Skin of body (tissue), 2 donors: ENCODE results near the gene EMILIN3. TPM values are rescaled to one million over a fixed set of nuclear protein-coding genes. Genes with fewer than 3 reads are reported as not detected.

Experiments
- DNase-seq: peaks from one replicate; lab custom pipeline; 2025; lab: John Stamatoyannopoulos, UW
- total RNA-seq: library from RNA; depleted of rRNA; stranded (reverse); fragments of >200 nt; gene quantifications from one replicate; pipeline ENCODE4 v1.2.3, GENCODE V29; 2014

The EMILIN3 gene
- total RNA-seq, result 18.4 TPM

GRCh38 chr20:41366546-41367392 is at the start of gene EMILIN3:
TSS of gene EMILIN3 (minus strand) at chr20:41366818. CDS start at chr20:41366634, 184 bp downstream.
- no peak for DNase-seq

GRCh38 chr20:41415191-41415590 is 48.6 kb upstream of the EMILIN3 start:
- DNase-seq, result no peak

- DNase-seq, result no peak
Observed at GRCh38 chr20:41413169-41413568, 46.6 kb upstream of the EMILIN3 start.

GRCh38 chr20:41412324-41413120 is 45.9 kb upstream of the EMILIN3 start:
- no peak for DNase-seq

GRCh38 chr20:41411391-41411847 is 44.8 kb upstream of the EMILIN3 start:
- peak; percentile 57 for DNase-seq

- no peak for DNase-seq
Observed at GRCh38 chr20:41408986-41409385, 42.4 kb upstream of the EMILIN3 start.

- DNase-seq, result no peak
Observed at GRCh38 chr20:41408156-41408794, 41.7 kb upstream of the EMILIN3 start.

- no peak for DNase-seq
Observed at GRCh38 chr20:41407607-41408006, 41.0 kb upstream of the EMILIN3 start.

GRCh38 chr20:41406896-41407444 is 40.4 kb upstream of the EMILIN3 start:
- DNase-seq, result no peak

GRCh38 chr20:41406353-41406752 is 39.7 kb upstream of the EMILIN3 start:
- no peak for DNase-seq

- no peak for DNase-seq
Observed at GRCh38 chr20:41405436-41405835, 38.8 kb upstream of the EMILIN3 start.

GRCh38 chr20:41403604-41404003 is 37.0 kb upstream of the EMILIN3 start:
- no peak for DNase-seq

GRCh38 chr20:41398408-41398807 is 31.8 kb upstream of the EMILIN3 start:
- peak; percentile 26 for DNase-seq

- DNase-seq, result no peak
Observed at GRCh38 chr20:41395667-41396664, 29.3 kb upstream of the EMILIN3 start.

- no peak for DNase-seq
Observed at GRCh38 chr20:41394931-41395666, 28.5 kb upstream of the EMILIN3 start.

GRCh38 chr20:41394081-41394480 is 27.5 kb upstream of the EMILIN3 start:
- DNase-seq, result no peak

GRCh38 chr20:41393705-41394066 is 27.1 kb upstream of the EMILIN3 start:
- no peak for DNase-seq

- peak; percentile 77 for DNase-seq
Observed at GRCh38 chr20:41392871-41393704, 26.5 kb upstream of the EMILIN3 start.

GRCh38 chr20:41392295-41392694 is 25.7 kb upstream of the EMILIN3 start:
- DNase-seq, result no peak
